HG03103 (cell line): ENCODE measurements around the gene JCAD.
"Not testable (repeated sequence)": the region's sequence is repeated elsewhere in the genome, so short reads cannot be mapped to it uniquely, and the experiment has no call there.

Experiments used
- ATAC-seq: cut with Tn5 transposase; IDR thresholded peaks from one replicate; pipeline ENCODE4 v1.9.1; 2021; ENCODE audit warnings: low read depth; ENCODE audit not compliant: unreplicated experiment

The JCAD gene

DNA sequence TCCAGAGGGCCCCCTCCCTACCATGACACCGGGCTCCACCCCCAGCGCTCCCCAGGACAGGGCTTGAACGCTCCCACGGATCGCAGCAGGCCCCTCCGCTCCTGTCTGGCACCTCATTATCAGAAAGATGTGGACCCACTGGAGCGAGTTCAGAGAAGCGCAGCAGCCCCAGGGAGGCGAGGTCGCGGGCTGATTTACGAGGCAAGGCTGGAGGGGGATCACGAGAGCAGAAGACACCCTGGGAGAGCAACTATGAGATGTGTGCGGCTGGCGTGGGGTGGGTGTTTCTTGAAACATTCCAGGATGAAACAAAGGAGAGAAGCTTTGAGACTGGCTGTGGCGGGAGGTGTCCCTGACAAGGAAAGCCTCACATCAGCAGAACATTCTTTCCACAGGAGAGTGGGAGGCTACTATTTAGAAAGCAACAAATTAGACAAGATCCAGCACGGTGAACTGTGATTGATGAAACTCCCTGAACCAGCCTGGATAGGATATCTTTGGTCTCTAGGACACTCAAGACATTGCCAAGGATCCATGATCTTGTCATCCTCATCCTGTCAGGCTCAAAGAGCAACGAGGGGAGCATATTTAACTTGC lies 66.0 kb downstream of the JCAD start:
- no peak for ATAC-seq

DNA sequence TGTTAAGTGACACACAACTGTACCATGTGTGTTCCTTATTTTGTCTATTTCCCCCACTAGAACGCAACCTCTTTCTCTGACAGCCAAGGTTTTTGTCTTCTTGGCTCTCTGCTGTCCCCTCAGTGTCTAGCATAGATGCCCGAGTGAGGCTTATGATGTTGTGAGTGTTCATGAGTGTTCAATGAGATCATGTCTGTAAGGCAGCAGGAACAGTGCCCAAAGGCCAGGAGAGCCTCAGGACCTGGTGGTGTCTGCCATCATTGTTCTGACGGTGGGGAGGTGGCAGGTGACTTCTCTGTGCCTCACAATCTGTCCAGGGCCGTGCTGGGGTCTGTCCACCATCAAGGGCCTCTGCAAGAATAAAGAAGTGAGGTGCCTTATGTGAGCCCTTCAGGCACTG lies 66.5 kb downstream of the JCAD start:
- ATAC-seq: no peak

DNA sequence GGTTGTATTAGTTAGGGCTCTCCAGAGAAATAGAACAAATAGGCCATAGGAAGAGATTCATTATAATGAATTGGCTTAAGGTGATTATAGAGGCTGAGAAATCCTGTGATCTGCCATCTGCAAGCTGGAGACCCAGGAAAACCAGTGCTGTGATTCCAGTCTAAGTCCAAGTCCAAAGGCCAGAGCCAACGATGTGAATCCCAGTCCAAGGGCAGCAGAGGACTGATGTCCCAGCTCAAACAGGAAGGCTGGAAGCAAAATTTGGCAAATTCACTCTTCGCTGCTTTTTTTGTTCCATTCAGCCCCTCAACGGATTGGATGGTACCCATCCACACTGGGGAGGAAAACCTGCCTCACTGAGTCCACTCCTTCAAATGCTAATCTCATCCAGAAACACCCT lies 68.0 kb downstream of the JCAD start:
- ATAC-seq: no peak

DNA sequence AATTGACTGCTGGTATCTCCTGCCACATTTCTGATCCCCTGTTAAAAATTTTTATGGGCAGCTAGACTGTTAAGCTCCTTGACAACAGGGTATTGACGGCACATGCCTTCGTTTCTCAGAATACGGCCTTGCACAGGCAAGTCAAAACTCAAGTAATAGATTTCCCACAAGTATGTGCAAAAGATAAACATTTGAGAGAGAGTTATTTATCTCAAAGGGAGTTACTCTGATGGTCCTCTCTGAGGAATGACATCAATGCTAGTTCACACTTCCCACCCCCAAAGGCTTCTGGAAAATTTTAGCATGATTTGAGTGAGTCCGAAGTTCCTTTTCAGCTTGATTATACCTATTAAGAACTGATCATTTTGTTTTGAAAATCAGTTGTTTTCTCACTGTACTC lies 71.9 kb downstream of the JCAD start:
- no peak for ATAC-seq

DNA sequence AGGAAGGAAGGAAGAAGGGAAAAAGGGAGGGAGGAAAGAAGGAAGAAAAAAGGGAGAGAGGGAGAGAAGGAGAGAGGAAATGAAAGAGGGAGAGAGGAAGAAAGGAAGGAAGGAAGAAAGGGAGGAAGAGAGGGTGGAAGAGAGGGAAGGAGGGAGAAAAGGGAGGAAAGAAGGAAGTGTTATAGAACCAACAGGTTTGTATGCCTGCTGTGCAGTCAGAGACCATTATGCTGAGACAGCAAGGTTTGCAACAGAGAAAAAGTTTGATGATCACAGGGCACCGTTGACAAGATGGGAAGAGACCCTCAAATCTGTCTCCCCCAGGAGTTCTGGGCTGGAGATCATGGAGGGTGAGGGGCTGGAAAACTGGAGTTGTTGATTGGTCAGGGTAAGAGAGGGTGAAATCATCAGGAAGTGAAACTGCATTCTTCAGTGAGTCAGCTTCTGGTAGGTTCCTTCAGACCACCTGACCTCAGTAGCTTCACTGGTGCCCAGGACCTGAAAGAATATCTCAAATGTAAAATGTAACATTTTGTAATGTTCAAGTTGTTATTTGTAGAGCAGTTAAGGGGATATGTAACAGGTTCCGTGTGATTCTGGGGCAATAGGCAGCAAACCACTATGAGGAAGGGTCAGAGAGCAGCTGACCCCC lies 76.3 kb downstream of the JCAD start:
- no peak for ATAC-seq

DNA sequence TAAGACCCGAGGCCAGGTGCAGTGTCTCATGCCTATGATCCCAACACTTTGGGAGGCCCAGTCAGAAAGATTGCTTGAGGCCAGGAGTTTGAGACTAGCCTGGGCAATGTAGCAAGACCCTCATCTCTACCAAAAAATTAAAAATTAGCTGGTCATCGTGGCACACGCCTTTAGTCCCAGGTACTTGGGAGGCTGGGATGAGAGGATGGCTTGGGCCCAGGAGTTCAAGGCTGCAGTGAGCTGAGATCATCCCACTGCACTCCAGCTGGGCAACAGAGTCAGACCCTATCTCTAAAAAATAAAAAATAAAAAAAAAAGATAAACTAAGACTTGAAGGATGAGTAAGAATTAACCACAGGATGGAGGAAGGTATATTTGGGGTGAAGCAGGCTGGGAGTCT lies 77.9 kb downstream of the JCAD start:
- ATAC-seq: no peak

DNA sequence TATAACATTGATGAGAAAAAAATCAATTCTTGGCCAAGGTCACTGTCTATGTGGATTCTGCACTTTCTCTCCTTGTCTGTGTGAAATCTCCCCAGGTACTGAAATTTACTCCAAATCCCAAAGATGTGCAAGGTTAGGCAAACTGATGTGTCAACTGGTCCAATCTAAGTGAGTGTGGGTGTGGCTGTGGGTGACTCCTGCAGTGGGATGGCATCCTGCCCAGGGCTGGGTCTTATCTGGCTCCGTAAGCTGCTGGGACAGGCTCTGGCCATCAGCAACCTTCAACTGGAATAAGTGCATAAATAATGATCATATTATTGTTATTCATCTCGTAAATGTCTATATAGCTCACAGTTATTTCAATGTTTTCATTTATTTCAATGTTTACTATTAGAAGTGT lies 79.3 kb downstream of the JCAD start:
- no peak for ATAC-seq

DNA sequence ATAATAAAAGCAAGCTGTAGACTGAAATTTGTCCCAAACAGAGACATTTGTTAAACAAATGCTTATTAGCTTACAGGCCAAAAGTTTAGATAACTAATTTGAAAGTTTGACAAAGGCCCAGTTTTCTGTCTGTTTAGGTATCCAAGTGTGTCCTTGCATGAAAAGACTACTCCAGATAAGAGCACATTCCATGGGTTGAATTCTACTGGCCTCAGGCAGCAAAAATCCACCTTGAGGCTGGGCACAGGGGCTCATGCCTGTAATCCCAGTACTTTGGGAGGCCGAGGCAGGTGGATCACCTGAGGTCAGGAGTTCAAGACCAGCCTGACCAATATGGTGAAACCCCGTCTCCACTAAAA lies 80.0 kb downstream of the JCAD start:
- ATAC-seq: not testable (repeated sequence)

DNA sequence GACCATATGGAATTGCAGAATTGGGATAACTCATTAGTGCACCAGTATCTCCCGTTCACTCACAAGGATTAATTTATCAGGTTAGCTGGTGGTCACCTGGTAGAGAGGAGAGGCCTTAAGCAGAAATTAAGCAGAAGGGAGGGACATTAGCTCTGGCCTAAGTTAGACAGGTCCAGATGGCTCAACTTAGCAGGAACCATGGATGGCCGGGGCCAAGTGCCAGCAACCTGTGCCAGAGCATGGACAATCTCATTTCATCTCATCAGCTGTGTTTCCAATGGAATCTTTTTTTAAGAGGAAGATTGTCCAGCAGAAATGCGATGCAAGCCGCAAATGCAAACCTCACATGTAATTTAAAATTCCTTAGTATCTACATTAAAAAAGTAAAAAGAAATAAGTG lies 82.2 kb downstream of the JCAD start:
- no peak for ATAC-seq

DNA sequence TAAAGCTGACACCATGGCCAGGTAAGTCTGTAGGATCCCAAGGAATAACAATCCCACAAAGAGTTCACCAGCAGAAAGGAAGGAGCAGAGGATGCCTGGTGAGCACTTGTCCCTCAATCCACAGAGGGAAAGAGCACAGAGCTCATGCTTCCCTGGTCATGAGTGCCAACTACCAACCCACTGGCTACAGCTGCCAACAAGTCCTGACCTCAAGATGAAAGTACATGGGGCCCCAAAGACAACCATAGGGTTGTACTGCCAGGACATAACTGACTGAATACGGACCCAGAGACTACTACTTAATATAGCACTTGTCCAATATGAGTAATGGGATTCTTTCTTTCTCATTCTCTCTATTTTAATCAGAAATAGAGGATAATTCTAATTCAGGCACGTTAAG lies 83.3 kb downstream of the JCAD start:
- no peak for ATAC-seq

DNA sequence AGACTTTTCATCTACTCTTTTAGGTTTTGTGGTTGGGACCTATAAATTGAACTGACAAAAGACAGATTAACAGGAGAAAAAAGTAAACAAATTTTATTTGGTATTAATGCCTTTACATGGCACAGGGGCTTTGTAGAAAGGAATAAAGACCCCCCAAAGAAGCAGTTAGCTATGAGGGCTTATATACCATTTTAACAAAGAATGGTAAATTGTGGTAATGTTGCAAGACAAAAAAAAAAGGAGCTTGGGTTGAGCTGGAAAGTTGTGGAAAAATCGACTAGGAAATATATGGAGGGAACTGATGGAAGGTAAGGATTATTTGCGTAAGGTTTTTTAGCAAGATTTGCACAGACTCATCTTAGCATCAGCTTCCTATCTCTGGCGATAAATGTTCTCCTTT lies 84.6 kb downstream of the JCAD start:
- ATAC-seq: no peak

DNA sequence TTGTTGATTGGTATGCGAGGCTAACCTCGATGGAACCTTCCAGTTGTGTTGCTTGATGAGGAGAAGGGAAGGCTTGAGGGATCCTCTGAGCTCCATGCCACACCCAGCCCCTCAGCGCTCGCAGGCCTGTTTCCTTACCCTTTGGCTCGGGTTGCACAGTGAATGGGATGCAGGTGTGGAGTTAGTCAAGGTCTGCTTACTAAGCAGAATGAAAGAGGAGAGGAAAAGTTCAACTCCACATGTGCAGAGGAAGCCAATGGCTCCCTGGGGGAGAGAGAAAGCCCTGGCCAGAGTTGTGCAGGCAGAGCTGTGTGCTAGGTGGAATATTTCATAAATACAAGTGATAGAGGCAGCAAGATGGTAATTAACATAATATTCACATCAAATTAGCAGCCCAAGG lies 85.5 kb downstream of the JCAD start:
- ATAC-seq: no peak

DNA sequence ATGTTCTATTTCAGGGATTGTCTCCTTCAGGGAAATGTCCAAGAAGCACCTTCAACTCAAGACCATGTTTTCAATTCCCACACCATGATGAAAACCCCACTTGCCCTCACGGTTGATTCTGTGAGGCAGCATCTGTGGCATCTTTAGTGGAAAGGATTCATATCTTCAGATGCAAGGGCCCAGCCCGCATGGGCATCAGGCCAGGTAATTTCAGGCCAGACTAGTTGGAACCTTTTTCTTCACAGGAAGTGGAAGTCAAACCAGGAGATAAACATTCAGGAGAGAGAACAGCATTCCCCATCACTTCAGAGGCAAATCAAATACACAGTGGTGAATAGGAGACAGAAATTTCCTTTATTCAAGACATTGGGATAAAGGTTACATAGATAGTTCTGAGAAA lies 88.8 kb downstream of the JCAD start:
- ATAC-seq: no peak

DNA sequence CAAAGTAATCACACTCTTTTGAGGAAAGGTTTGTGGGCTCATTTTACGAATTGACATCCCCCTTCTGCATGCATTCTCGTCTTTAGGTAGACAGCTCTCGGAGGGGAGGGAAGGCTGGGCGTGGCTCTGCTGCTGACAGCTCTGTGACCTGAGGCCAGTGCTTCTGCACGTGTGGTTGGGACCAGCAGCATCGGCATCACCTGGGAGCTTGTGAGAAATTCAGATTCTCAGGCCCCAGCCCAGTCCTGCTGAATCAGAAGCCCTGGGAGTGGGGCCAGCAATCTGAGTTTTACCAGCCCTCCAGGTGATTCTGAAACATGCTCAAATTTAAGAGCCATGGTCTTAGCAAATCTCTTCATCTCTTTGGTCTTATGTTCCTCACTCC lies 89.4 kb downstream of the JCAD start:
- no peak for ATAC-seq

DNA sequence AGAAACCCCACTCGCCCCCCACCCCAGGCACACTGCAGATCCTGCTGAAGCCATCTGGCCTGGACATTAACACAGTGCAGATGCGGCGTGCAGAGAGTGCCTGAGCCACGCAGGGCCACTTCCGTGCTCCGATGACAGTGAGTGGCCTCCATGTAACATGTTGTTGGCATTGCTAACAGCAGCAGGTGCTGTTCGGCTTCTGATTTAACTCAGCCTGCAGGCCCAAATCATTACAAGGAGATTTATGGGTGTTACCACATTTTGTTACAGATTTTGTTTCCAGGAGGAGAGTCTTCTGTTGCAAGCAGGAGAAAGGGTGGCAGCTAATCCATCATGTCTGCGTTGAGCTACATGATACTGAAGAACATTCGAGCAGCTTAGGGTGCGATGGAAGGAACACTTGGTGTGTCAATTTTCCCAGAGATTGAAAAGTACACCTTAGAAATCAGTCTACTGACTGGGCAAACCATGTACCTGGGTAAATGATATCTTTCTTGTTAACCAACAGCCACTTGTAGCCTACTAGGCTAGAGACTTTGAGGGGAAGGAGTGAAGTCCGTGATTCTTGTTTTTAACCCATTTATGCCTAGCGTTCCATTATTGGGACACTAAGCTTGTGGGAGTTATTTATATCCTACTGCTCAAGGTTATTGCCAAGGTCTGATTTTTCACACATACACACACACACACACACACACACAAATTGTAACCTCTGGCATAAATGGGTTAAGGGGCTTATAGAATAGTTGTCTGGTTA lies 90.0 kb downstream of the JCAD start:
- ATAC-seq: no peak

DNA sequence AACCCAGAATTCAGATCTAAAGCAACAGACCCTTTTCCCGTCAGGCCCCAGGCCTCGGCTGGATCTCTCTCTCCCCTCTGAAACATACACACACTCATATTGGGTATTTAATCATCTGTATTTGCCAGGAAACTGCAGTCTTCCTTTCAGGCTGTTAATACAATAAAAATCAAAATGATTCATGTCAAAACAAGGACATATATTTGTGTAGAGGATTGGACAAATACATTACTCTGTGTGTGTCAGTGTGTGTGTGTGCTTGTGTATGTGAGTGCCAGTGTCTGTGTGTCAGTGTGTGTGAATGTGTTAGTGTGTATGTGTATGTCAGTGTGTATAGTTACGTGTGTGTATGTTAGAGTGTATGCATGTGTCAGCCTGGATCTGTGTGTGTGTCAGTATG lies 90.8 kb downstream of the JCAD start:
- ATAC-seq: no peak

DNA sequence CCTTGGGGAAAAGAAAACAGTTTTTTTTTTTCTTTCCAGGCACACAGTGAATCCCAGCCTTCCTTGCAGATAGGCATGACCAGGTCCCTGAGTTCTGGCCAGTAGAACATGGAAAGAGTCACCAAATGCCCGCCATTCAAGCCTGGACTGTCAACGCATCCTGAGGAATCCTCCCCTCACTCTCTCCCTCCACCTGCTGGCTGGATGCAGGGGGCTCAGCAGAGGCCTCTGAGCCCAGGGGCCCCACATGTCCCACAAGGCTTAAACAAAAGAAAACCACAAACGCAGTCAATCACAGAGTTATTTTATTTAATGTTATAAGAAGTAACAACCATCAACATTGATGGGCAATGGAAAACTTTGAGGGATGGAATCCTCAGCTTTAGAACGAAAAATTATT lies 93.1 kb downstream of the JCAD start:
- no peak for ATAC-seq
